NCI-H345 treated with DMSO at 0.1 percent for 48 hours (cell line): ENCODE results near the gene FAM236C.
"Not testable (repeated sequence)": the region's sequence is repeated elsewhere in the genome, so short reads cannot be mapped to it uniquely, and the experiment has no call there.

Experiments
- DNase-seq: peaks from one replicate; lab custom pipeline; 2025; ENCODE audit not compliant: unreplicated experiment; lab: John Stamatoyannopoulos, UW

Gene FAM236C

DNA sequence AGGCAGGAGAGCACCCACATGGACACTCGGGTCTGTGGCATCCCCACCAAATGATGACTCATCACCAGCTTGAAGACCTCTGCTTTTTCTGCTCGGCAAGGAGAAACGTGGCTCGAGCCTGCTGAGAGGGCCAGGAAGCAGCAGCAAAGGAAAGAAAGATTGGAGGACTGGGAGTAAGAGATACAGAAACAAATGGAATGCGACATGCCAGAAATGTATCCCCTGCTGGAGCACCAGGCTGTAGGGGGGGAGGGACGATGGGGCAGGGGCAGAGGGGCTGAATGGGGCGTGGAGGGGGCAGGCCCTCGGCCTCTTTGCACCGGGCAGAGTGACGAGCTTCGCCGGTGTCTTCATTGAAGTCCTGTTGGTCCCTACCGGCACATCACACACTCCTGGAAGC lies at the start of gene FAM236C:
FAM236C (plus strand) TSS at position 301 of the 400 bp plus-strand sequence. CDS start 100 bp downstream, outside the sequence.
- DNase-seq: not testable (repeated sequence)

GRCh38 chrX:72882898-72883297 lies 29.5 kb upstream of the FAM236C start:
- not testable (repeated sequence) for DNase-seq

DNA sequence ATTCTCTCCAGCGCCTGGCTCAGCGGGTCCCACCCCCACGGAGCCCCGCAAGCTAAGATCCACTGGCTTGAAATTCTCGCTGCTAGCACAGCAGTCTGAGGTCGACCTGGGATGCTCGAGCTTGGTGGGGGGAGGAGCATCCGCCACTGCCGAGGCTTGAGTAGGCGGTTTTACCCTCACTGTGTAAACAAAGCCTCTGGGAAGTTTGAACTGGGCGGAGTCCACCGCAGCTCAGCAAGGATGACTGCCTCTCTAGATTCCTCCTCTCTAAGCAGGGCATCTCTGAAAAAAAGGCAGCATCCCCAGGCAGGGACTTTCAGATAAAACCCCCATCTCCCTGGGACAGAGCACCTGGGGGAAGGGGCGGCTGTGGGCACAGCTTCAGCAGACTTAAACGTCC lies 22.7 kb upstream of the FAM236C start:
- not testable (repeated sequence) for DNase-seq

DNA sequence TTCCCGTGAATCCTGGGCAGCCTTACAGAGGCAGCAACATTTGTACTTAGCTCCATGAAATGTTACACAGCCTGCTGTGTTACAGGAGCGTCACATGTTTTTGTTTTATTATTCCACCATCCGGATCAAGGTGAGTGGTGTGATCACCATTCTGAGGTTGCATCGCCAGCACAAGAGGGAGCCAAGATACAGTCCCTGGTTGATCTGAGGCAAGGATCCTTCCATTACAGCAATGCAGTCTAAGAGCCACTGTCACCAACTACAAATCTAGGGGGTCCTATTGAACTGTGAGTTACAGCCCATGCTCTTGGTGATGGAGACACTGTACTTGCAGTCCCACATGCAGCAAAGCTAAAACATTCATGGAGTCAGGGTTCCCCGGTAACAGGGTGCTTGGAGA lies 3.7 kb downstream of the FAM236C start:
- not testable (repeated sequence) for DNase-seq

- not testable (repeated sequence) for DNase-seq
Measured at GRCh38 chrX:72932283-72932682, 19.9 kb downstream of the FAM236C start.

DNA sequence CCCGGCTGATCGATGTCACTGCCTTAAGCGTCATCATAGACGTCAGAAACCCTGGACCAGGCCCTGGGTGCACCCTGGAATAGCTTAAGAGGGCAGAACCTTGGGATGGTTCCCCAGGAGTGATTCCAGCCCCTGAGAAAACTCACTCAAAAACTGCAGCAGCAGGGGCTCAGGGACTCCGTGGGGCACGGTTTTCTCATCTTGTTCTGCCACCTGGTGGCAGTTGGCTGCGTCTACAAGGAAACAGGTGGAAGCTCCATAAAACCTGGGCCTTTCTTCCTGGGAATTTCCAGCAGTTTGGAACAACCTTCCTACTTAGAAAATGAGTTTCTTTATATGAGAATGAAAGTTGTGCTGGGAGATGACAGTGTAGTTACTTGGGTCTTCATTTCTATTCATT lies 24.0 kb downstream of the FAM236C start:
- DNase-seq: not testable (repeated sequence)

- not testable (repeated sequence) for DNase-seq
Measured at GRCh38 chrX:72936882-72937455, 24.6 kb downstream of the FAM236C start.

- not testable (repeated sequence) for DNase-seq
Measured at GRCh38 chrX:72937906-72938305, 25.5 kb downstream of the FAM236C start, which contains the start of gene FAM236A. Gene FAM236A (plus strand): TSS chrX:72938206. CDS start chrX:72938263, 57 bp downstream.

GRCh38 chrX:72942272-72942671 lies 29.9 kb downstream of the FAM236C start:
- not testable (repeated sequence) for DNase-seq

GRCh38 chrX:72943035-72943818 lies 30.8 kb downstream of the FAM236C start:
- DNase-seq: not testable (repeated sequence)

GRCh38 chrX:72943819-72944169 lies 31.4 kb downstream of the FAM236C start, which contains the start of gene DMRTC1:
Gene DMRTC1 (minus strand): TSS chrX:72943837. CDS start chrX:72875694, 68,143 bp downstream.
- DNase-seq: not testable (repeated sequence)

DNA sequence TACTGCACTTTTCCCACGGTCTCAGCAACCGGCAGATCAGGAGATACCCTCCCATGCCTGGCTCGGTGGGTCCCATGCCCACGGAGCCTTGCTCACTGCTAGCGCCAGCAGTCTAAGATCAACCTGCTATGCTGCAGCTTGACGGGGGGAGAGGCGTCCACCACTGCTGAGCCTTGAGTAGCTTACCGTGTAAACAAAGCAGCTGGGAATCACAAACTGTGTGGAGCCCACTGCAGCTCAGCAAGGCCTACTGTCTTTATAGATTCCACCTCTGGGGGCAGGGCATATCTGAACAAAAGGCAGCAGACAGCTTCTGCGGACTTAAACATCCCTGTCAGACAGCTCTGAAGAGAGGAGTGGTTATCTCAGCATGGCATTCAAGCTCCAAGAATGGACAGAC lies 47.6 kb downstream of the FAM236C start:
- DNase-seq: not testable (repeated sequence)
